Neural progenitor cell (in vitro differentiated cells): ENCODE data around the gene GRM8. TPM values are rescaled to one million over a fixed set of nuclear protein-coding genes. Genes with fewer than 3 reads are reported as not detected.

Experiments
- DNase-seq: peaks from one replicate; pipeline ENCODE4 v3.0.0-alpha.2; 2016; ENCODE audit warnings: low spot score
- H2AFZ ChIP-seq: fragments of 200-600 bp; sonication (generic); replicated peaks from 2 replicates; pipeline ENCODE4 v1.6.1; 2016; ENCODE audit warnings: antibody characterized with exemption
- H3F3A ChIP-seq: fragments of 200-600 bp; sonication (generic); 2 replicates; pipeline ENCODE4 v1.6.1; 2016; ENCODE audit warnings: antibody characterized with exemption, low read depth
- H3K27ac ChIP-seq: fragments of 200-600 bp; sonication (generic); 2 replicates; pipeline ENCODE4 v1.5.1; 2016; ENCODE audit warnings: mild to moderate bottlenecking
- H3K27me3 ChIP-seq: fragments of 200-600 bp; sonication (generic); 2 replicates; pipeline ENCODE4 v1.6.1; 2016; ENCODE audit warnings: mild to moderate bottlenecking, moderate library complexity
- H3K36me3 ChIP-seq: fragments of 200-600 bp; sonication (generic); 2 replicates; pipeline ENCODE4 v1.5.1; 2016
- H3K4me1 ChIP-seq: fragments of 200-600 bp; sonication (generic); 2 replicates; pipeline ENCODE4 v1.6.1; 2016; ENCODE audit warnings: mixed run types
- H3K4me2 ChIP-seq: fragments of 200-600 bp; sonication (generic); 2 replicates; pipeline ENCODE4 v1.6.1; 2016
- H3K4me3 ChIP-seq: fragments of 200-600 bp; sonication (generic); 2 replicates; pipeline ENCODE4 v1.5.1; 2016
- H3K79me2 ChIP-seq: fragments of 200-600 bp; sonication (generic); 2 replicates; pipeline ENCODE4 v1.6.1; 2016; ENCODE audit warnings: low read depth
- H3K9ac ChIP-seq: fragments of 200-600 bp; sonication (generic); 2 replicates; pipeline ENCODE4 v1.6.1; 2016
- H3K9me3 ChIP-seq: fragments of 200-600 bp; sonication (generic); 2 replicates; pipeline ENCODE4 v1.5.1; 2016; ENCODE audit warnings: low read depth
- H4K20me1 ChIP-seq: fragments of 200-600 bp; sonication (generic); 2 replicates; pipeline ENCODE4 v1.6.1; 2016; ENCODE audit warnings: low read depth
- H3K27ac Mint-ChIP-seq: 3 replicates; pipeline ENCODE4 v1.8.0; 2021; ENCODE audit warnings: mixed read lengths
- H3K27me3 Mint-ChIP-seq: 2 replicates; pipeline ENCODE4 v1.8.0; 2022; ENCODE audit warnings: low read depth, mild to moderate bottlenecking, inconsistent platforms, moderate library complexity, mixed read lengths; ENCODE audit not compliant: insufficient read depth
- H3K36me3 Mint-ChIP-seq: 3 replicates; pipeline ENCODE4 v1.8.0; 2021; ENCODE audit warnings: mixed read lengths
- H3K4me1 Mint-ChIP-seq: 3 replicates; pipeline ENCODE4 v1.8.0; 2021; ENCODE audit warnings: mixed read lengths
- H3K4me3 Mint-ChIP-seq: 3 replicates; pipeline ENCODE4 v1.8.0; 2021; ENCODE audit warnings: mild to moderate bottlenecking, moderate library complexity, mixed read lengths
- H3K9me3 Mint-ChIP-seq: 3 replicates; pipeline ENCODE4 v1.8.0; 2020; ENCODE audit warnings: mixed read lengths
- CTCF ChIP-seq: fragments of 200-600 bp; sonication (generic); IDR thresholded peaks from 2 replicates; pipeline ENCODE4 v1.5.1; 2017; ENCODE audit warnings: antibody characterized with exemption, mild to moderate bottlenecking
- EZH2 ChIP-seq: fragments of 200-600 bp; sonication (generic); IDR thresholded peaks from 2 replicates; pipeline ENCODE4 v1.6.1; 2017; ENCODE audit warnings: antibody characterized with exemption, mild to moderate bottlenecking, moderate library complexity
- EZH2phosphoT487 ChIP-seq: fragments of 200-600 bp; sonication (generic); IDR thresholded peaks from 2 replicates; pipeline ENCODE4 v1.6.1; 2017; ENCODE audit warnings: antibody characterized with exemption
- total RNA-seq: library from RNA; depleted of rRNA; stranded (reverse); fragments of >200 nt; gene quantifications from 2 replicates; pipeline ENCODE4 v1.2.3, GENCODE V29; 2015; ENCODE audit warnings: low replicate concordance

GRM8 gene
- total RNA-seq, 1 donor from 2014 or later = 0.62 TPM

DNA sequence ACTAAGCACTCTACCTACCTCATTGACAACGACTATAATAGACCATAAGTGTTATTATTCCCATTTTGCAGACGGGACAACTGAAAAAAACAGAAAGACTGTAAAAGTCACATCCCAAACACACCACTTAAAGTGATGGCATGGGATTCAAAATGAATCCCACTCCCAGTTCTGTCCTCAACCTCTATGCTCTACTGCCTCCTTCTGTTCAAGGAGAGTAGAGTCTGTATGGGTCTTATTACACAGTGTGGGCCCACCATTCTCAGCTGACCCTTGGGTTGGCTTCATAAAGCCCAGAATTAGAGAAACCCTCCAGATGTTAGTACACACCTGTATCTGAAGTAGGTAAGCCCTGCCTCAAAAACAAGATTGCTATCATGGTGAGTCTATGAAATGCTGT lies 102.2 kb downstream of the GRM8 start:
- H3K27ac Mint-ChIP-seq = no peak overlapping the region
- peak; percentile 27 for DNase-seq
- Histone ChIP-seq H3K27ac (no peak overlapping the region), H3K4me1 (no peaks in the 10 kb centered on the region), H3K79me2 (no peaks in the 10 kb centered on the region), H3K4me2 (no peak overlapping the region), H4K20me1 (no peaks in the 10 kb centered on the region), H3K9ac (no peak overlapping the region), H2AFZ (no peak overlapping the region), H3F3A (no peaks in the 10 kb centered on the region), H3K27me3 (peaks cover 3% of the 10 kb centered on the region), H3K4me3 (no peak overlapping the region), H3K36me3 (no peaks in the 10 kb centered on the region), H3K9me3 (no peaks in the 10 kb centered on the region)
- no peaks in the 10 kb centered on the region for H3K9me3 Mint-ChIP-seq
- no peak overlapping the region for H3K4me3 Mint-ChIP-seq
- peak; percentile 56 for TF ChIP-seq CTCF
- no peak for TF ChIP-seq EZH2
- no peak for TF ChIP-seq EZH2phosphoT487
- H3K4me1 Mint-ChIP-seq = peaks cover 6% of the 10 kb centered on the region
- H3K27me3 Mint-ChIP-seq = peaks cover 2% of the 10 kb centered on the region
- H3K36me3 Mint-ChIP-seq = no peaks in the 10 kb centered on the region

DNA sequence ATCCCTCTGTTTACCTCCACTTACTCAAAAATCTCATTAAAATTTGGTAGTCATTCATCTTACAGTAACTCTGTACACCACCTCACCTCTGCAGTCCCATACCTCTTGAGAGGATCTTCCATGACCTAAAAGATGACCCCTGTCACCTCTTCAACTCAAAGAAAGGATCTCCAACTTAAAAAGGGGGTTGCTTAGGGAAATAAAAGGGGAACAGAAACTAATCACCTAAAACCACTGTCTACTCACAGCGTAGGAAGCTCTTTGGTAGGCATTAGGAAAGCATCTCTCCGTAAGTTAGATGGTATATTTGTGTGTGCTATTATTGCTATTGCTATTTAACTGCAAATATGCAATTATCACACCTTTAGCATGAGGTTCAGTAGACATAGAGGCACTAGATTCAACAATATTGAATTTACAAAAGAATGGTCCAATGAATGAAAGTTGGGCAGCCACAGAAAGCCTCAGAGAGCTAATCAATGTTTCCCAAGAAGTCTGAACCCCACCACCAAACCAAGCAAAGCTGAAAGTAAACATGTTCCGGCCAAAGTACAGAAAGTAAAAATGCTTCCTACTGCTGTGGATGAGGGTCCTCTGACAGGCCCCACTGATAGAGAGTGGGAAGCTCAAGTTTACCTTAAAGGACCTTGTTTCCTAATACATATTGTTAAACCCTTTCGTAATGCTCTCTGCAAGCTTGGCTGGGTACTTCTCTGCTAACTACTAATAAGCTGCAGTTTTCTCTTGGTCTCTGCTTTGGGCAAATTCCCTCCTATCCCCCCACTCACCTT lies 105.8 kb downstream of the GRM8 start:
- TF ChIP-seq CTCF = no peak
- Mint-ChIP-seq H3K9me3 (no peaks in the 10 kb centered on the region), H3K4me1 (no peaks in the 10 kb centered on the region), H3K27ac (no peak overlapping the region), H3K27me3 (peaks cover 2% of the 10 kb centered on the region), H3K36me3 (no peaks in the 10 kb centered on the region), H3K4me3 (no peak overlapping the region)
- Histone ChIP-seq H3K4me3 (no peak overlapping the region), H2AFZ (no peak overlapping the region), H3K9me3 (no peaks in the 10 kb centered on the region), H4K20me1 (no peaks in the 10 kb centered on the region), H3K9ac (no peak overlapping the region), H3F3A (no peaks in the 10 kb centered on the region), H3K27me3 (peaks cover 5% of the 10 kb centered on the region), H3K4me1 (no peaks in the 10 kb centered on the region), H3K27ac (no peak overlapping the region), H3K4me2 (no peak overlapping the region), H3K36me3 (no peaks in the 10 kb centered on the region), H3K79me2 (no peaks in the 10 kb centered on the region)
- DNase-seq = no peak

GRCh38 chr7:127137146-127137545 lies 115.6 kb downstream of the GRM8 start:
- Histone ChIP-seq H3K4me1 (no peaks in the 10 kb centered on the region), H3K4me3 (no peak overlapping the region), H4K20me1 (no peaks in the 10 kb centered on the region), H3K36me3 (no peaks in the 10 kb centered on the region), H3K79me2 (no peaks in the 10 kb centered on the region), H3K9ac (no peak overlapping the region), H3K9me3 (no peaks in the 10 kb centered on the region), H3K27ac (no peak overlapping the region), H2AFZ (no peak overlapping the region), H3F3A (no peaks in the 10 kb centered on the region), H3K4me2 (no peak overlapping the region), H3K27me3 (no peaks in the 10 kb centered on the region)
- Mint-ChIP-seq H3K9me3 (no peaks in the 10 kb centered on the region), H3K4me1 (no peaks in the 10 kb centered on the region), H3K27me3 (no peaks in the 10 kb centered on the region), H3K4me3 (no peak overlapping the region), H3K27ac (no peak overlapping the region), H3K36me3 (no peaks in the 10 kb centered on the region)
- DNase-seq = no peak
- TF ChIP-seq EZH2phosphoT487 (no peak), EZH2 (no peak), CTCF (no peak)
